ENCODE measurements around the gene RIOK3.

DNA sequence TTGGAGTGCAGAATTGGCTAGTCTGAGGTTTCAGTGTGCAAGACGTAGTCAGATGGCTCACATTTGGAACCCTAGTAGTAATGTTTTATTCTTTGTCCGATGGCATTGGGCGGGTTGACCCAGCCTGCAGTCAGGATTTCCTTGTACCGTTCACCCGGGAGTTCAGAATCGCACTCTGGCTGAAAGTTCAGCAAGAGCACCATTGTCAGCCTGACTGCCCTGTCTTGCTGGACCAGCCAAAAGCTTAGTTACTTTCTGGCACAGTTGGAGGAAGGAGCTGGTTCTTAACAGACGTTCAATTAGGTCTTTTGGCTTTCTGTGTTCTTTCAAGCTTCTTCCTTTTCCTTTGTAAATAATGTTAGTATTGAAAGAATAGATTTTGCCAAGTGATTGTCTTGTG lies 68.8 kb downstream of the RIOK3 start:
- TF ChIP-seq CTCF (IDR thresholded peaks at IDR 0.05) (no peak), POLR2A (IDR thresholded peaks at IDR 0.05) (no peak)

Data from adrenal gland (tissue), 5 donors.